SK-N-SH treated with all-trans-retinoic acid at 6 μM for 48 hours (cell line): Measurements from ENCODE around the gene PDE3A.

Experiments
- ARNTL ChIP-seq: fragments of 450-650 bp; formaldehyde crosslinking; IDR thresholded peaks from 2 replicates; pipeline ENCODE4 v1.5.0; 2020; ENCODE audit warnings: low read depth, mild to moderate bottlenecking, moderate library complexity, borderline replicate concordance
- ZC3H10 ChIP-seq: fragments of 250-450 bp; sonication (Bioruptor Pico); IDR thresholded peaks from 2 replicates; pipeline ENCODE4 v1.5.1; 2021; ENCODE audit warnings: mild to moderate bottlenecking, moderate library complexity
- ZFP30 ChIP-seq: fragments of 450-650 bp; formaldehyde crosslinking; IDR thresholded peaks from 2 replicates; pipeline ENCODE4 v1.5.0; 2022; ENCODE audit warnings: mild to moderate bottlenecking, moderate library complexity
- ZNF70 ChIP-seq: fragments of 450-650 bp; formaldehyde crosslinking; IDR thresholded peaks from 2 replicates; pipeline ENCODE4 v1.5.0; 2020; ENCODE audit warnings: mild to moderate bottlenecking, moderate library complexity
- TF ChIP-seq, protein P1 (sequence below): fragments of 250-450 bp; sonication (Bioruptor Pico); IDR thresholded peaks from 2 replicates; pipeline ENCODE4 v1.8.0; 2021; ENCODE audit warnings: low read depth, mild to moderate bottlenecking, moderate library complexity, borderline replicate concordance

DNA sequence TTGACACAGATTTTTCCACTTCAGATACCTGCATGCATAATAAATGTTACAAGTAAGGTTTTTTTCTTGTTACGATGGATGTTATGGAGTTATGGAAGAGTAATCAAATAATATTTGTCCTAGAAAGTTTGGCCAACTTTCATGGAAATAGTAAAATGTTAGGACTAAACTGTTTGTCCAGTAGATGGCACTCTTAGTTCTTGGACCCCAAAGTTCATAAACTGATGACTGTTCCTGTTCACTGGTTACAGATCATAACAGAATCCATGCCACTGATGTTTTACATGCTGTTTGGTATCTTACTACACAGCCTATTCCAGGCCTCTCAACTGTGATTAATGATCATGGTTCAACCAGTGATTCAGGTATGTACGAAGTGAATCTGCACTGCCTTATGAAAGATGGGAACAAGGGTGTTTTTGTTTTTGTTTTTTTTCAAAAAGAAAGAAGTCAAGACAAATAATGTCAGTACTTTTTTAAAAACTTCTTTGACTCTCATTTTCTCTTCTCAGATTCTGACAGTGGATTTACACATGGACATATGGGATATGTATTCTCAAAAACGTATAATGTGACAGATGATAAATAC, 278.0 kb downstream of the PDE3A start:
- TF ChIP-seq, protein P1, sequence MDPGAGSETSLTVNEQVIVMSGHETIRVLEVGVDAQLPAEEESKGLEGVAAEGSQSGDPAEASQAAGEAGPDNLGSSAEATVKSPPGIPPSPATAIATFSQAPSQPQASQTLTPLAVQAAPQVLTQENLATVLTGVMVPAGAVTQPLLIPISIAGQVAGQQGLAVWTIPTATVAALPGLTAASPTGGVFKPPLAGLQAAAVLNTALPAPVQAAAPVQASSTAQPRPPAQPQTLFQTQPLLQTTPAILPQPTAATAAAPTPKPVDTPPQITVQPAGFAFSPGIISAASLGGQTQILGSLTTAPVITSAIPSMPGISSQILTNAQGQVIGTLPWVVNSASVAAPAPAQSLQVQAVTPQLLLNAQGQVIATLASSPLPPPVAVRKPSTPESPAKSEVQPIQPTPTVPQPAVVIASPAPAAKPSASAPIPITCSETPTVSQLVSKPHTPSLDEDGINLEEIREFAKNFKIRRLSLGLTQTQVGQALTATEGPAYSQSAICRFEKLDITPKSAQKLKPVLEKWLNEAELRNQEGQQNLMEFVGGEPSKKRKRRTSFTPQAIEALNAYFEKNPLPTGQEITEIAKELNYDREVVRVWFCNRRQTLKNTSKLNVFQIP: no peak
- no peak for TF ChIP-seq ZFP30 (CRISPR knock-in tag)
- TF ChIP-seq ZC3H10 (CRISPR knock-in tag): no peak
- TF ChIP-seq ZNF70 (CRISPR knock-in tag): no peak
- TF ChIP-seq ARNTL (CRISPR knock-in tag): no peak
